GM12878 (cell line): ENCODE results near the gene NPL. TPM values are rescaled to one million over a fixed set of nuclear protein-coding genes. Genes with fewer than 3 reads are reported as not detected.

ENCODE experiments used
- ATAC-seq: fragments of 200-7000 bp; cut with Tn5 transposase; 3 replicates; pipeline ENCODE4 v1.9.1; 2020; ENCODE audit warnings: mild to moderate bottlenecking, moderate library complexity
- BruUV-seq: library from RNA; stranded (reverse); fragments of 400-500 nt; replicated peaks from 2 replicates; lab custom pipeline; 2021; lab: Mats Ljungman, UMichigan
- CTCF ChIA-PET: fragments of 300-600 bp; sonication (Branson Sonifier 250); formaldehyde crosslinking; extraction: SDS; loops from one replicate; lab custom pipeline; 2021; ENCODE audit warnings: inconsistent platforms; lab: Yijun Ruan, JAX
- POLR2A ChIA-PET: fragments of 350-600 bp; formaldehyde crosslinking; extraction: SDS; loops from one replicate; lab custom pipeline; 2021; ENCODE audit warnings: inconsistent platforms; lab: Charles Lee
- RAD21 ChIA-PET: fragments of 300-600 bp; sonication (Branson Sonifier 250); formaldehyde crosslinking; loops from one replicate; lab custom pipeline; 2023; ENCODE audit warnings: antibody characterized with exemption; ENCODE audit not compliant: unreplicated experiment; lab: Charles Lee
- SMC1A ChIA-PET: fragments of 300-600 bp; sonication (Branson Sonifier 250); formaldehyde crosslinking; loops from one replicate; lab custom pipeline; 2023; ENCODE audit not compliant: unreplicated experiment, uncharacterized antibody; lab: Charles Lee
- DNase-seq: peaks from one replicate; pipeline ENCODE4 v3.0.0-alpha.2; 2011; ENCODE audit warnings: low read depth, low spot score
- FAIRE-seq: peaks from 3 replicates; lab custom pipeline; 2011; peaks lifted over from hg19 to GRCh38; lab: Jason Lieb, UNC
- H2AFZ ChIP-seq: 2 replicates; pipeline ENCODE4 v1.6.0; 2011; ENCODE audit warnings: low read depth, low read length, control low read depth; ENCODE audit not compliant: control insufficient read depth
- H3K27ac ChIP-seq: 2 replicates; pipeline ENCODE4 v1.5.1; 2011; ENCODE audit warnings: control low read depth; ENCODE audit not compliant: control insufficient read depth, insufficient read depth
- H3K27me3 ChIP-seq, 2 experiments: replicated peaks in 1 of 2; 2 replicates each; pipeline versions ENCODE4 v1.6.0 to v1.6.1; 2011; ENCODE audit warnings: low read length in 1 of 2; ENCODE audit not compliant: control insufficient read depth in 2 of 2, insufficient read depth in 2 of 2
- H3K36me3 ChIP-seq, 2 experiments: 2 replicates each; pipeline ENCODE4 v1.5.1; 2011; ENCODE audit warnings: low read length in 1 of 2; ENCODE audit not compliant: control insufficient read depth in 2 of 2, insufficient read depth in 2 of 2
- H3K4me1 ChIP-seq: 2 replicates; pipeline ENCODE4 v1.6.1; 2011; ENCODE audit warnings: mild to moderate bottlenecking, low read length, moderate library complexity, mixed read lengths; ENCODE audit not compliant: control insufficient read depth, insufficient read depth
- H3K4me2 ChIP-seq: 2 replicates; pipeline ENCODE4 v1.6.0; 2011; ENCODE audit warnings: control low read depth; ENCODE audit not compliant: control insufficient read depth, insufficient read depth
- H3K4me3 ChIP-seq: fragments of 200-600 bp; sonication (generic); 2 replicates; pipeline ENCODE4 v1.5.1; 2016
- H3K79me2 ChIP-seq: 2 replicates; pipeline ENCODE4 v1.6.0; 2011; ENCODE audit warnings: low read length; ENCODE audit not compliant: control insufficient read depth, insufficient read depth
- H3K9ac ChIP-seq: 2 replicates; pipeline ENCODE4 v1.8.0; 2011; ENCODE audit warnings: low read length, control low read depth, mixed read lengths; ENCODE audit not compliant: control insufficient read depth, insufficient read depth
- H3K9me3 ChIP-seq: replicated peaks from 3 replicates; pipeline ENCODE4 v1.5.1; 2011; ENCODE audit warnings: mild to moderate bottlenecking, low read length; ENCODE audit not compliant: control insufficient read depth, insufficient read depth
- H4K20me1 ChIP-seq: 2 replicates; pipeline ENCODE4 v1.6.0; 2011; ENCODE audit not compliant: control insufficient read depth, insufficient read depth
- BCLAF1 ChIP-seq: fragments of 450-650 bp; IDR thresholded peaks from 2 replicates; pipeline ENCODE4 v1.6.1; 2017; ENCODE audit warnings: antibody characterized with exemption, mild to moderate bottlenecking, moderate library complexity
- CHD4 ChIP-seq: fragments of 200-600 bp; sonication (generic); IDR thresholded peaks from 2 replicates; pipeline ENCODE4 v1.6.1; 2016; ENCODE audit warnings: mild to moderate bottlenecking
- E2F8 ChIP-seq: fragments of 450-650 bp; IDR thresholded peaks from 2 replicates; pipeline ENCODE4 v1.6.1; 2018; ENCODE audit warnings: mild to moderate bottlenecking, low read depth, moderate library complexity; ENCODE audit not compliant: partially characterized antibody
- HCFC1 ChIP-seq: fragments of 150-350 bp; IDR thresholded peaks from 2 replicates; pipeline ENCODE4 v1.6.1; 2014; ENCODE audit warnings: low read length
- PBX3 ChIP-seq: IDR thresholded peaks from 2 replicates; pipeline ENCODE4 v1.6.1; 2011; ENCODE audit warnings: mild to moderate bottlenecking, low read depth, low read length, moderate library complexity; ENCODE audit not compliant: insufficient replicate concordance
- PKNOX1 ChIP-seq: fragments of 450-650 bp; IDR thresholded peaks from 2 replicates; pipeline ENCODE4 v1.6.1; 2016; ENCODE audit warnings: mild to moderate bottlenecking
- RAD21 ChIP-seq: IDR thresholded peaks from 2 replicates; pipeline ENCODE4 v1.6.1; 2011; ENCODE audit warnings: mild to moderate bottlenecking, low read depth, low read length, moderate library complexity; ENCODE audit not compliant: insufficient read depth
- SIN3A ChIP-seq: IDR thresholded peaks from 2 replicates; pipeline ENCODE4 v1.6.1; 2012; ENCODE audit warnings: low read depth, low read length, improper control_type of control experiment
- STAT1 ChIP-seq: fragments of 450-650 bp; conservative IDR thresholded peaks from 2 replicates; pipeline ENCODE4 v1.6.1; 2014; ENCODE audit warnings: antibody characterized with exemption, mild to moderate bottlenecking
- YY1 ChIP-seq: IDR thresholded peaks from 2 replicates; pipeline ENCODE4 v1.6.1; 2011; ENCODE audit warnings: low read depth, mild to moderate bottlenecking, low read length
- ZBTB40 ChIP-seq: fragments of 450-650 bp; IDR thresholded peaks from 2 replicates; pipeline ENCODE4 v1.6.1; 2016; ENCODE audit warnings: mild to moderate bottlenecking, moderate library complexity, borderline replicate concordance
- WGBS: methylation state at CpG from one replicate; pipeline ENCODE4 v1.1.6; 2016; ENCODE audit warnings: low lambda C conversion rate; ENCODE audit not compliant: insufficient replicate concordance, insufficient coverage; ENCODE audit errors: missing lambda C conversion rate; 5-methylcytosine and 5-hydroxymethylcytosine counted together
- in situ Hi-C: fragments of 300-500 bp; cut with MboI; formaldehyde crosslinking; loops from 9 replicates; pipeline ENCODE4 v1.14.3; 2018; ENCODE audit warnings: mixed read lengths
- intact Hi-C: fragments of 100-400 bp; cut with micrococcal nuclease; formaldehyde crosslinking; loops from one replicate; pipeline ENCODE4 v1.14.2; 2022; ENCODE audit not compliant: unreplicated experiment
- polyA plus RNA-seq, 11 experiments: library from polyadenylated mRNA; depleted of rRNA in 4 of 11; unstranded in 6 of 11; stranded (reverse) in 5 of 11; fragments of >200 nt; fragmentation: Nextera tagmentation in 4 of 11; fragmentation: Illumina TruSeq in 1 of 11; extraction: Ambion mirVana in 4 of 11; extraction: Trizol in 1 of 11; gene quantifications; 1 replicate in 1 of 11; 2 replicates in 10 of 11; pipeline versions ENCODE4 v1.2.1 to v1.2.3, GENCODE V29; 2011 to 2016; ENCODE audit warnings: inconsistent platforms in 2 of 11, missing spikeins in 2 of 11, low read depth in 1 of 11
- total RNA-seq, 4 experiments: library from RNA; depleted of rRNA in 3 of 4; stranded (reverse); fragments of >200 nt in 3 of 4; fragmentation: Illumina TruSeq in 1 of 4; extraction: Trizol in 1 of 4; gene quantifications; 2 replicates each; pipeline versions ENCODE4 v1.2.1 to v1.2.3, GENCODE V29; 2013 to 2021

NPL gene
- total and polyA plus RNA-seq, 10 of the 15 experiments (the other 5 are each of a cell fraction or from before 2014, with no cell fraction given), result 5.3 to 19.2 (median 10.0) TPM

GRCh38 chr1:182803846-182804245 lies 14.3 kb downstream of the NPL start:
- no peaks in the 10 kb centered on the region for H3K9me3 ChIP-seq
- 68% methylated on average over 1 of the region's 1 CpG for WGBS
- H3K4me1 ChIP-seq, result no peaks in the 10 kb centered on the region
- H4K20me1 ChIP-seq, result no peaks in the 10 kb centered on the region
- H2AFZ ChIP-seq, result no peak overlapping the region
- DNase-seq (no peak), ATAC-seq (no peak), FAIRE-seq (no peak)
- BruUV-seq, result no TSS peak
- H3K27ac ChIP-seq, result no peak overlapping the region
- no peaks in the 10 kb centered on the region for H3K27me3 ChIP-seq
- H3K4me3 ChIP-seq, result no peak overlapping the region
- H3K36me3 ChIP-seq, result no peaks in the 10 kb centered on the region
- H3K9ac ChIP-seq, result no peak overlapping the region
- POLR2A ChIA-PET, result no interaction called here
- in situ Hi-C loops, result no loop called here
- SMC1A ChIA-PET, result interaction anchor here (1.0 kb wide), 1 partner anchor 26 kb away, joined by 3 read pairs; no protein-coding TSS in a partner anchor
- TF ChIP-seq CHD4, result no peak
- TF ChIP-seq STAT1, result no peak
- no peak for TF ChIP-seq PKNOX1
- no peak for TF ChIP-seq PBX3
- TF ChIP-seq HCFC1, result no peak
- TF ChIP-seq ZBTB40, result no peak
- no peak for TF ChIP-seq E2F8
- no peak for TF ChIP-seq YY1
- TF ChIP-seq SIN3A, result no peak
- no peak for TF ChIP-seq RAD21
- TF ChIP-seq BCLAF1, result no peak
- H3K4me2 ChIP-seq, result no peak overlapping the region
- CTCF ChIA-PET, result no interaction called here
- intact Hi-C loops, result no loop called here
- H3K79me2 ChIP-seq, result no peaks in the 10 kb centered on the region
- RAD21 ChIA-PET, result no interaction called here
